H1 (cell line): ENCODE data around the gene BNC2. TPM values are rescaled to one million over a fixed set of nuclear protein-coding genes. Genes with fewer than 3 reads are reported as not detected.

Experiments used
- CTCF ChIA-PET: fragments of 300-600 bp; sonication (Branson Sonifier 250); formaldehyde crosslinking; loops from one replicate; lab custom pipeline; 2021; ENCODE audit not compliant: partially characterized antibody; lab: Charles Lee
- POLR2A ChIA-PET: fragments of 300-600 bp; sonication (Branson Sonifier 250); formaldehyde crosslinking; loops from one replicate; lab custom pipeline; 2021; ENCODE audit warnings: inconsistent platforms; ENCODE audit not compliant: partially characterized antibody; lab: Charles Lee
- DNase-seq, 2 experiments: peaks; one replicate each; pipeline versions ENCODE4 v3.0.0 to v3.0.0-alpha.2; 2010 to 2022; ENCODE audit warnings: low spot score in 2 of 2, low read depth in 1 of 2, mixed read lengths in 1 of 2
- FAIRE-seq: peaks from 2 replicates; lab custom pipeline; 2011; peaks lifted over from hg19 to GRCh38; lab: Jason Lieb, UNC
- H2AFZ ChIP-seq: 2 replicates; pipeline ENCODE4 v1.8.1; 2012; ENCODE audit warnings: low read length, inconsistent platforms
- H2AK5ac ChIP-seq: 2 replicates; pipeline ENCODE4 v1.6.1; 2013; ENCODE audit warnings: low read depth, low read length
- H2BK120ac ChIP-seq: replicated peaks from 2 replicates; pipeline ENCODE3; 2013; ENCODE audit warnings: low read depth, low read length, inconsistent platforms
- H2BK12ac ChIP-seq: 2 replicates; pipeline ENCODE4 v1.6.1; 2013; ENCODE audit warnings: low read depth, low read length
- H2BK15ac ChIP-seq: 2 replicates; pipeline ENCODE4 v1.6.1; 2013; ENCODE audit warnings: low read length
- H2BK20ac ChIP-seq: 2 replicates; pipeline ENCODE4 v1.6.1; 2013; ENCODE audit warnings: low read length
- H2BK5ac ChIP-seq: 2 replicates; pipeline ENCODE4 v1.6.1; 2013; ENCODE audit warnings: low read depth, low read length
- H3K14ac ChIP-seq: 2 replicates; pipeline ENCODE4 v1.6.1; 2013; ENCODE audit warnings: inconsistent platforms; ENCODE audit not compliant: insufficient read length
- H3K18ac ChIP-seq: 2 replicates; pipeline ENCODE4 v1.6.1; 2013; ENCODE audit warnings: low read length; ENCODE audit errors: extremely low read depth
- H3K23ac ChIP-seq: 2 replicates; pipeline ENCODE4 v1.6.1; 2013; ENCODE audit warnings: inconsistent platforms; ENCODE audit not compliant: insufficient read length
- H3K23me2 ChIP-seq: 2 replicates; pipeline ENCODE4 v1.6.1; 2013; ENCODE audit warnings: low read depth, low read length
- H3K27ac ChIP-seq: 2 replicates; pipeline ENCODE4 v1.6.1; 2011; ENCODE audit warnings: low read depth, low read length, inconsistent platforms
- H3K27me3 ChIP-seq, 4 experiments: replicated peaks in 1 of 4; 1 replicate in 1 of 4; 2 replicates in 3 of 4; pipeline versions ENCODE4 v1.6.1 to v1.8.1; 2011 to 2013; ENCODE audit warnings: low read length in 3 of 4, mild to moderate bottlenecking in 3 of 4, inconsistent platforms in 2 of 4, mixed read lengths in 2 of 4, moderate library complexity in 1 of 4; ENCODE audit not compliant: control insufficient read depth in 3 of 4, insufficient read depth in 3 of 4; ENCODE audit errors: extremely low read depth in 1 of 4
- H3K36me3 ChIP-seq, 4 experiments: 2 replicates each; pipeline versions ENCODE4 v1.6.1 to v1.8.1; 2011 to 2013; ENCODE audit warnings: mild to moderate bottlenecking in 4 of 4, low read length in 3 of 4, moderate library complexity in 2 of 4, control low read depth in 1 of 4, inconsistent platforms in 1 of 4; ENCODE audit not compliant: insufficient read depth in 4 of 4, control insufficient read depth in 2 of 4
- H3K4ac ChIP-seq: replicated peaks from 2 replicates; pipeline ENCODE3; 2013; ENCODE audit warnings: low read length, low read depth, mixed read lengths, inconsistent platforms; ENCODE audit not compliant: insufficient read length
- H3K4me1 ChIP-seq, 4 experiments: replicated peaks in 1 of 4; 1 replicate in 1 of 4; 2 replicates in 3 of 4; pipeline versions ENCODE4 v1.6.1 to v1.8.1; 2011 to 2013; ENCODE audit warnings: low read length in 3 of 4, inconsistent platforms in 2 of 4, mixed read lengths in 1 of 4; ENCODE audit not compliant: insufficient read depth in 4 of 4, control insufficient read depth in 3 of 4
- H3K4me2 ChIP-seq, 2 experiments: 2 replicates each; pipeline versions ENCODE4 v1.6.1 to v1.8.1; 2011 to 2013; ENCODE audit warnings: low read depth in 2 of 2, low read length in 2 of 2, control low read depth in 1 of 2, inconsistent platforms in 1 of 2, mild to moderate bottlenecking in 1 of 2; ENCODE audit not compliant: insufficient read depth in 1 of 2
- H3K4me3 ChIP-seq, 4 experiments: fragments of 200-600, 300-600 bp in 1 of 4; sonication (generic), shearing (Covaris generic), sonication (Bioruptor Twin) in 1 of 4; 2 replicates each; pipeline versions ENCODE4 v1.5.1 to v1.8.1; 2011 to 2016; ENCODE audit warnings: low read length in 4 of 4, low read depth in 3 of 4, control low read depth in 2 of 4, inconsistent platforms in 2 of 4, mild to moderate bottlenecking in 2 of 4, mixed read lengths in 1 of 4, moderate library complexity in 1 of 4; ENCODE audit not compliant: insufficient read depth in 2 of 4; ENCODE audit errors: extremely low read depth in 1 of 4
- H3K56ac ChIP-seq: replicated peaks from 2 replicates; pipeline ENCODE3; 2013; ENCODE audit warnings: low read depth, mild to moderate bottlenecking, mixed read lengths, low read length, inconsistent platforms; ENCODE audit not compliant: insufficient read length
- H3K79me1 ChIP-seq: 2 replicates; pipeline ENCODE4 v1.6.1; 2013; ENCODE audit warnings: low read depth, low read length, control low read depth
- H3K79me2 ChIP-seq, 2 experiments: 2 replicates each; pipeline versions ENCODE4 v1.6.1 to v1.8.1; 2012 to 2013; ENCODE audit warnings: low read length in 2 of 2, mild to moderate bottlenecking in 2 of 2, inconsistent platforms in 1 of 2; ENCODE audit not compliant: insufficient read depth in 2 of 2, control insufficient read depth in 1 of 2
- H3K9ac ChIP-seq, 4 experiments: replicated peaks in 1 of 4; 1 replicate in 1 of 4; 2 replicates in 3 of 4; pipeline versions ENCODE4 v1.6.1 to v1.8.1; 2011 to 2013; ENCODE audit warnings: low read depth in 3 of 4, low read length in 3 of 4, control low read depth in 2 of 4, mild to moderate bottlenecking in 2 of 4, moderate library complexity in 2 of 4, inconsistent platforms in 1 of 4; ENCODE audit errors: extremely low read depth in 1 of 4
- H3K9me3 ChIP-seq, 2 experiments: 2 replicates each; pipeline versions ENCODE4 v1.6.1 to v1.8.1; 2012 to 2013; ENCODE audit warnings: mild to moderate bottlenecking in 2 of 2, moderate library complexity in 2 of 2, control low read depth in 1 of 2, inconsistent platforms in 1 of 2, low read depth in 1 of 2, low read length in 1 of 2, mixed read lengths in 1 of 2; ENCODE audit not compliant: insufficient read depth in 2 of 2
- H4K20me1 ChIP-seq, 2 experiments: replicated peaks in 1 of 2; 2 replicates each; pipeline versions ENCODE3 to v1.8.1; 2011 to 2013; ENCODE audit warnings: inconsistent platforms in 2 of 2, low read length in 2 of 2, mild to moderate bottlenecking in 1 of 2; ENCODE audit not compliant: insufficient read depth in 2 of 2, control insufficient read depth in 1 of 2
- H4K5ac ChIP-seq: 2 replicates; pipeline ENCODE4 v1.6.1; 2013; ENCODE audit warnings: low read length, low read depth, mixed read lengths, inconsistent platforms; ENCODE audit not compliant: insufficient read length
- H4K8ac ChIP-seq: 2 replicates; pipeline ENCODE4 v1.8.0; 2013; ENCODE audit warnings: mild to moderate bottlenecking, moderate library complexity, low read length, inconsistent platforms; ENCODE audit not compliant: insufficient read depth; ENCODE audit errors: extremely low read depth
- H4K91ac ChIP-seq: replicated peaks from 2 replicates; pipeline ENCODE3; 2013; ENCODE audit warnings: low read length, mixed read lengths, inconsistent platforms; ENCODE audit not compliant: insufficient read length
- BRCA1 ChIP-seq: IDR thresholded peaks from 2 replicates; pipeline ENCODE4 v1.6.1; 2012; ENCODE audit warnings: low read depth, low read length, improper control_type of control experiment
- CBX5 ChIP-seq: fragments of 300-800, 300-1000 bp; sonication (generic); IDR thresholded peaks from 2 replicates; pipeline ENCODE4 v1.7.1; 2016; ENCODE audit warnings: antibody characterized with exemption, low read length, low read depth
- GABPA ChIP-seq: IDR thresholded peaks from 2 replicates; pipeline ENCODE4 v1.6.1; 2011; ENCODE audit warnings: mild to moderate bottlenecking, low read length, moderate library complexity, borderline replicate concordance; ENCODE audit not compliant: insufficient read depth
- HDAC6 ChIP-seq: IDR thresholded peaks from one replicate; pipeline ENCODE4 v1.7.1; 2012; ENCODE audit warnings: low read depth, mild to moderate bottlenecking, inconsistent platforms, low read length, moderate library complexity
- KDM1A ChIP-seq: fragments of 200-600, 300-600 bp; sonication (generic); IDR thresholded peaks from 2 replicates; pipeline ENCODE4 v1.7.1; 2016; ENCODE audit warnings: mild to moderate bottlenecking, low read length, borderline replicate concordance
- KDM4A ChIP-seq: IDR thresholded peaks from one replicate; pipeline ENCODE4 v1.7.1; 2012; ENCODE audit warnings: low read depth, mild to moderate bottlenecking, moderate library complexity, low read length, inconsistent platforms; ENCODE audit not compliant: severe bottlenecking
- SP1 ChIP-seq: IDR thresholded peaks from 2 replicates; pipeline ENCODE4 v1.6.1; 2011; ENCODE audit warnings: low read depth, low read length
- SP2 ChIP-seq: IDR thresholded peaks from 2 replicates; pipeline ENCODE4 v1.6.1; 2012; ENCODE audit warnings: mild to moderate bottlenecking, low read length, inconsistent platforms
- TAF7 ChIP-seq: optimal IDR thresholded peaks from 2 replicates; pipeline ENCODE3; 2011; ENCODE audit warnings: low read depth, mild to moderate bottlenecking, inconsistent platforms, low read length, moderate library complexity, borderline replicate concordance
- TEAD4 ChIP-seq: IDR thresholded peaks from 2 replicates; pipeline ENCODE4 v1.6.1; 2012; ENCODE audit warnings: low read depth, low read length, inconsistent platforms, mixed read lengths
- YY1 ChIP-seq: IDR thresholded peaks from 2 replicates; pipeline ENCODE4 v1.6.1; 2011; ENCODE audit warnings: low read depth, mild to moderate bottlenecking, low read length
- ZNF274 ChIP-seq: IDR thresholded peaks from 2 replicates; pipeline ENCODE4 v1.7.0; 2012; ENCODE audit warnings: low read length, borderline replicate concordance; ENCODE audit errors: extremely low read depth
- WGBS, 2 experiments: shearing (Covaris generic) in 1 of 2; methylation state at CpG; one replicate each; pipeline versions ENCODE4 v1.1.6 to v1.1.7; 2013 to 2015; ENCODE audit warnings: low lambda C conversion rate in 2 of 2, mixed read lengths in 2 of 2, inconsistent platforms in 1 of 2, low coverage in 1 of 2, missing lambda C conversion rate in 1 of 2; ENCODE audit not compliant: insufficient replicate concordance in 2 of 2, insufficient coverage in 1 of 2, insufficient read length in 1 of 2; ENCODE audit errors: extremely low coverage in 1 of 2, missing lambda C conversion rate in 1 of 2; 5-methylcytosine and 5-hydroxymethylcytosine counted together
- polyA plus RNA-seq, 7 experiments: library from polyadenylated mRNA; depleted of rRNA in 3 of 7; stranded (reverse) in 5 of 7; unstranded in 2 of 7; fragments of >200 nt in 5 of 7; fragments of 200-250 nt in 2 of 7; gene quantifications; 1 replicate in 5 of 7; 2 replicates in 1 of 7; 4 replicates in 1 of 7; pipeline versions ENCODE4 v1.2.1 to v1.2.3, GENCODE V29; 2011 to 2013; ENCODE audit warnings: missing spikeins in 2 of 7, mixed read lengths in 2 of 7
- total RNA-seq: library from RNA; stranded (reverse); fragmentation: NEBNext Ultra II Directional; extraction: Animal tissue kit (Norgen Biotek cat#: 25700); gene quantifications from 2 replicates; pipeline ENCODE4 v1.2.1, GENCODE V29; 2021
- TF ChIP-seq, protein P1 (sequence below): IDR thresholded peaks from 2 replicates; pipeline ENCODE4 v1.6.1; 2011; ENCODE audit warnings: low read length, improper control_type of control experiment

The BNC2 gene
- total and polyA plus RNA-seq, 2 of the 8 experiments (the other 6 are each of a cell fraction or from before 2014, with no cell fraction given), result 16.0 to 26.8 TPM

DNA sequence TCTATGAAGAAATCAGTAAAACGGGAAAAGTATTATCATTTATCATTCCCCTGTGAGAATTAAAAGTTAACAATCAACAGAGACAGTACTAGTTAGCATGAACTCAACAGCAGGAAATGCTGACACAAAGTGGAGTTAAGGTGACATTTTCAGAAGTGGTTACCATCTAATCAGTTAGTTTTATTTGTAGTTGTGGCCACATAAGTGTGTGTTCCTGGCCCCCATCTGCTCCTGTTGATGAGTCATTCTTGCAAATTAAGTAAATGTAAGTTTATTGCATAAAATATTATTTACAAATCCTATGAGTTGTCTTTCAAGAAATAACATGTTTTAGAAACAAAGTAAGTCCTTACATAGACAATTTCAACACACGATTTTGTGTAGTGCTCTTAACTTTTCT, 8.9 kb upstream of the BNC2 start:
- Histone ChIP-seq H4K8ac (no peak overlapping the region), H3K4ac (no peak overlapping the region), H3K56ac (no peak overlapping the region), H2BK120ac (no peak overlapping the region), H3K4me3 (no peak overlapping the region), H2BK12ac (no peak overlapping the region), H3K79me2 (no peaks in the 10 kb centered on the region), H3K4me2 (no peak overlapping the region), H3K18ac (no peak overlapping the region), H3K79me1 (no peaks in the 10 kb centered on the region), H3K9ac (no peak overlapping the region), H3K27ac (no peak overlapping the region), H3K27me3 (no peaks in the 10 kb centered on the region; a peak in 1 of 7 replicates), H4K5ac (no peak overlapping the region), H2BK20ac (no peak overlapping the region), H3K9me3 (peaks cover 3 to 4% of the 10 kb centered on the region in 2 experiments; a peak in 3 of 4 replicates), H2BK15ac (no peak overlapping the region), H2AK5ac (no peak overlapping the region), H4K20me1 (no peaks in the 10 kb centered on the region), H2BK5ac (no peak overlapping the region), H3K14ac (no peak overlapping the region), H3K23me2 (0 out of 2 replicates have a peak, but pooled peaks cover 2% of the 10 kb centered on the region), H4K91ac (no peak overlapping the region), H3K4me1 (no peaks in the 10 kb centered on the region), H3K36me3 (no peaks in the 10 kb centered on the region), H2AFZ (no peak overlapping the region), H3K23ac (no peak overlapping the region)
- POLR2A ChIA-PET, result no interaction called here
- DNase-seq, result no peak
- no peak for FAIRE-seq
- WGBS, 2 experiments, result 82% methylated on average over 2 of the region's 2 CpGs; no CpG with 5 or more reads in 1 of the 2 experiments
- CTCF ChIA-PET, result interaction anchor here (1.2 kb wide), 1 partner anchor 40 kb away, joined by 3 read pairs; no protein-coding TSS in a partner anchor
- TF ChIP-seq ZNF274 (no peak), GABPA (no peak), BRCA1 (no peak), CBX5 (no peak), TEAD4 (no peak), YY1 (no peak), KDM1A (no peak), KDM4A (no peak), HDAC6 (no peak), SP1 (no peak), TAF7 (no peak), SP2 (no peak)
- TF ChIP-seq, protein P1, sequence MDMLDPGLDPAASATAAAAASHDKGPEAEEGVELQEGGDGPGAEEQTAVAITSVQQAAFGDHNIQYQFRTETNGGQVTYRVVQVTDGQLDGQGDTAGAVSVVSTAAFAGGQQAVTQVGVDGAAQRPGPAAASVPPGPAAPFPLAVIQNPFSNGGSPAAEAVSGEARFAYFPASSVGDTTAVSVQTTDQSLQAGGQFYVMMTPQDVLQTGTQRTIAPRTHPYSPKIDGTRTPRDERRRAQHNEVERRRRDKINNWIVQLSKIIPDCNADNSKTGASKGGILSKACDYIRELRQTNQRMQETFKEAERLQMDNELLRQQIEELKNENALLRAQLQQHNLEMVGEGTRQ, result no peak
